GM12875 (cell line): ENCODE data around the gene TPT1.

Source experiments
- H3K4me3 ChIP-seq: one replicate; pipeline ENCODE4 v1.5.1; 2011; ENCODE audit warnings: low read depth, low read length, control low read depth
- TF ChIP-seq, protein P1 (sequence below): IDR thresholded peaks from 2 replicates; pipeline ENCODE4 v1.5.1; 2011; ENCODE audit warnings: low read depth, mild to moderate bottlenecking, control low read depth, inconsistent platforms, low read length, moderate library complexity, borderline replicate concordance; ENCODE audit not compliant: insufficient read depth

Gene TPT1

GRCh38 chr13:45369116-45369515 lies 28.1 kb upstream of the TPT1 start:
- no peak overlapping the region for H3K4me3 ChIP-seq
- TF ChIP-seq, protein P1, sequence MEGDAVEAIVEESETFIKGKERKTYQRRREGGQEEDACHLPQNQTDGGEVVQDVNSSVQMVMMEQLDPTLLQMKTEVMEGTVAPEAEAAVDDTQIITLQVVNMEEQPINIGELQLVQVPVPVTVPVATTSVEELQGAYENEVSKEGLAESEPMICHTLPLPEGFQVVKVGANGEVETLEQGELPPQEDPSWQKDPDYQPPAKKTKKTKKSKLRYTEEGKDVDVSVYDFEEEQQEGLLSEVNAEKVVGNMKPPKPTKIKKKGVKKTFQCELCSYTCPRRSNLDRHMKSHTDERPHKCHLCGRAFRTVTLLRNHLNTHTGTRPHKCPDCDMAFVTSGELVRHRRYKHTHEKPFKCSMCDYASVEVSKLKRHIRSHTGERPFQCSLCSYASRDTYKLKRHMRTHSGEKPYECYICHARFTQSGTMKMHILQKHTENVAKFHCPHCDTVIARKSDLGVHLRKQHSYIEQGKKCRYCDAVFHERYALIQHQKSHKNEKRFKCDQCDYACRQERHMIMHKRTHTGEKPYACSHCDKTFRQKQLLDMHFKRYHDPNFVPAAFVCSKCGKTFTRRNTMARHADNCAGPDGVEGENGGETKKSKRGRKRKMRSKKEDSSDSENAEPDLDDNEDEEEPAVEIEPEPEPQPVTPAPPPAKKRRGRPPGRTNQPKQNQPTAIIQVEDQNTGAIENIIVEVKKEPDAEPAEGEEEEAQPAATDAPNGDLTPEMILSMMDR, result no peak

- TF ChIP-seq, protein P1, result no peak
Observed at GRCh38 chr13:45368571-45368970, 27.6 kb upstream of the TPT1 start.

DNA sequence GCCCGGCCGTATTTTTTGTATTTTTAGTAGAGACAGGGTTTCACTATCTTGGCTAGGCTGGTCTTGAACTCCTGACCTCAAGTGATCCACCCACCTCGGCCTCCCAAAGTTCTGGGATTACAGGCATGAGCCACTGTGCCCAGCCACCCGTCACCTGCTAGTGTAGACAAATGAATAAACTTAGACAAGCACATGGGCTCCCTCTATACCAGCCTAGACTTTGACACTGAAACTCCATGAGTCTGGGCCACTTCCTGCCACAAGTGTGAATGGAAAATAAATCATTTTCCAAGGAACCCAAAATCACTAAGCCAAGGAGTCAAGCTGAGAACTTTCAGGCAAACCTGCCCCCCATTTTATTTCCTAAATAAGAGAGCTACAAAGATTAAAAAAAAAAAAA lies 27.0 kb upstream of the TPT1 start:
- TF ChIP-seq, protein P1, result no peak
- H3K4me3 ChIP-seq, result no peak overlapping the region

More at GRCh38 chr13:45368571-45368970, 27.6 kb upstream of the TPT1 start:
- H3K4me3 ChIP-seq, result no peak overlapping the region

DNA sequence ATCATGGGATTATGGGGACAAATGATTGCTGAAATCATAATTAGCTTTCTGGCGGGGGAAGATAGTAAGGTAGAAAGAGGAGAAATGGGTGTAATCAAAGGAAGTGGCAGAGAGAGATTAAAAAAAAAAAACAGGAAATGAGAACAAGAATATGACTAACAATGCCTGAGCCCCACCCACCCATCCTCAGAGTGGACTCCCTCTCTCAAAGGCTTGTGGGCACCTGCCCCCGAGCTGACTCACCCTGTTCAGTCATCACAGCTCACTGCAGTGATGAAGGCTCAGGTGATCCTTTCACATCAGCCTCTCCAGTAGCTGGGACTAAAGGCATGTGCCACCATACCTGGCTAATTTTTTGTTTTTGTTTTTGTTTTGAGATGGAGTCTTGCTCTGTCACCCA lies 26.4 kb upstream of the TPT1 start:
- TF ChIP-seq, protein P1, result no peak
- H3K4me3 ChIP-seq, result no peak overlapping the region

DNA sequence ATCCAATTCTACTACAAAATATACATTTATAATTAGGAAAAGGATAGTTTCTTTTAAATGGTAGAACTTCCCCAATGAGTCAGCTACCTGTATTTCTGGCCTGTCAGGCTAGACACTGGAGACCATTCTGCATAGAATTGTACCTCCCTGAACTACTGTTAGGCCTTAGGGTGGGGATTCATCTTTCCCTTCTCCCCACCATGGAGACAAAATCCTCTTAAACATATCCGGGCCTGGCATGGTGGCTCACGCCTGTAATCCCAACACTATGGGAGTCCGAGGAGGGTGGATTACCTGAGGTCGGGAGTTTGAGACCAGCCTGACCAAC lies 24.5 kb upstream of the TPT1 start:
- H3K4me3 ChIP-seq, result no peak overlapping the region
- TF ChIP-seq, protein P1, result no peak

GRCh38 chr13:45364876-45365557 lies 24.0 kb upstream of the TPT1 start:
- TF ChIP-seq, protein P1, result no peak
- H3K4me3 ChIP-seq, result no peak overlapping the region

- TF ChIP-seq, protein P1, result 0 out of 2 replicates have a peak, but pooled peaks have one; percentile 26
- H3K4me3 ChIP-seq, result no peak overlapping the region
Observed at GRCh38 chr13:45362939-45363338, 22.0 kb upstream of the TPT1 start.
